ENCODE data around the gene BHLHE23.

DNA sequence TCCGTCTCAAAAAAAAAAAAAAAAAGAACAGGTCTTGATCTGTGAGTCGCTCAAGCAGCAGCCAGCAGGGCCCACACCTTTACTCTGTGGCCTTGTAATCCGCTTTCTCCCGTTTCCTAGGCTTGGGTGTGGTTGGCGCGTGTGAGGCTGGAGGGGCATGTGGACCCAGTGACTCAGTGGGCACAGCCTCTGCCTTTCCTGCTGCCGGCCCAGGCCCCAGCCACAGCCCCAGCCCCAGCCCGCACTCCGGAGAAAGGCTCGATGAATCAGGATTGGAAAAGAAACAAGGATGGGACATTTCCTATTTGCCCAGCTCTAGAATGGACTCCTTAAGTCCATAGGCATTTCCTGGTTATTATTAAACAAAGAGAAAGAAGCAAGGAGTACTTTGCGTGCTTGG lies 4.3 kb downstream of the BHLHE23 start:
- TF ChIP-seq GATA3 (IDR thresholded peaks at IDR 0.05; ENCODE audit: low read depth, low read length) = no peak
- no peak for TF ChIP-seq GATA2 (IDR thresholded peaks at IDR 0.05; ENCODE audit: low read depth, low read length)
